GM12878 (cell line): ENCODE results near the gene SSRP1. TPM values are rescaled to one million over a fixed set of nuclear protein-coding genes. Genes with fewer than 3 reads are reported as not detected.
A peak's percentile ranks its signal among the peaks of the same experiment; 100 is the strongest.

Experiments used
- ATAC-seq: fragments of 200-7000 bp; cut with Tn5 transposase; 3 replicates; pipeline ENCODE4 v1.9.1; 2020; ENCODE audit warnings: mild to moderate bottlenecking, moderate library complexity
- BruUV-seq: library from RNA; stranded (reverse); fragments of 400-500 nt; replicated peaks from 2 replicates; lab custom pipeline; 2021; lab: Mats Ljungman, UMichigan
- CTCF ChIA-PET: fragments of 300-600 bp; sonication (Branson Sonifier 250); formaldehyde crosslinking; extraction: SDS; loops from one replicate; lab custom pipeline; 2021; ENCODE audit warnings: inconsistent platforms; lab: Yijun Ruan, JAX
- POLR2A ChIA-PET: fragments of 350-600 bp; formaldehyde crosslinking; extraction: SDS; loops from one replicate; lab custom pipeline; 2021; ENCODE audit warnings: inconsistent platforms; lab: Charles Lee
- RAD21 ChIA-PET: fragments of 300-600 bp; sonication (Branson Sonifier 250); formaldehyde crosslinking; loops from one replicate; lab custom pipeline; 2023; ENCODE audit warnings: antibody characterized with exemption; ENCODE audit not compliant: unreplicated experiment; lab: Charles Lee
- SMC1A ChIA-PET: fragments of 300-600 bp; sonication (Branson Sonifier 250); formaldehyde crosslinking; loops from one replicate; lab custom pipeline; 2023; ENCODE audit not compliant: unreplicated experiment, uncharacterized antibody; lab: Charles Lee
- DNase-seq: peaks from one replicate; pipeline ENCODE4 v3.0.0-alpha.2; 2011; ENCODE audit warnings: low read depth, low spot score
- FAIRE-seq: peaks from 3 replicates; lab custom pipeline; 2011; peaks lifted over from hg19 to GRCh38; lab: Jason Lieb, UNC
- H2AFZ ChIP-seq: 2 replicates; pipeline ENCODE4 v1.6.0; 2011; ENCODE audit warnings: low read depth, low read length, control low read depth; ENCODE audit not compliant: control insufficient read depth
- H3K27ac ChIP-seq: 2 replicates; pipeline ENCODE4 v1.5.1; 2011; ENCODE audit warnings: control low read depth; ENCODE audit not compliant: control insufficient read depth, insufficient read depth
- H3K27me3 ChIP-seq, 2 experiments: replicated peaks in 1 of 2; 2 replicates each; pipeline versions ENCODE4 v1.6.0 to v1.6.1; 2011; ENCODE audit warnings: low read length in 1 of 2; ENCODE audit not compliant: control insufficient read depth in 2 of 2, insufficient read depth in 2 of 2
- H3K36me3 ChIP-seq, 2 experiments: 2 replicates each; pipeline ENCODE4 v1.5.1; 2011; ENCODE audit warnings: low read length in 1 of 2; ENCODE audit not compliant: control insufficient read depth in 2 of 2, insufficient read depth in 2 of 2
- H3K4me1 ChIP-seq: 2 replicates; pipeline ENCODE4 v1.6.1; 2011; ENCODE audit warnings: mild to moderate bottlenecking, low read length, moderate library complexity, mixed read lengths; ENCODE audit not compliant: control insufficient read depth, insufficient read depth
- H3K4me2 ChIP-seq: 2 replicates; pipeline ENCODE4 v1.6.0; 2011; ENCODE audit warnings: control low read depth; ENCODE audit not compliant: control insufficient read depth, insufficient read depth
- H3K4me3 ChIP-seq: fragments of 200-600 bp; sonication (generic); 2 replicates; pipeline ENCODE4 v1.5.1; 2016
- H3K79me2 ChIP-seq: 2 replicates; pipeline ENCODE4 v1.6.0; 2011; ENCODE audit warnings: low read length; ENCODE audit not compliant: control insufficient read depth, insufficient read depth
- H3K9ac ChIP-seq: 2 replicates; pipeline ENCODE4 v1.8.0; 2011; ENCODE audit warnings: low read length, control low read depth, mixed read lengths; ENCODE audit not compliant: control insufficient read depth, insufficient read depth
- H3K9me3 ChIP-seq: replicated peaks from 3 replicates; pipeline ENCODE4 v1.5.1; 2011; ENCODE audit warnings: mild to moderate bottlenecking, low read length; ENCODE audit not compliant: control insufficient read depth, insufficient read depth
- H4K20me1 ChIP-seq: 2 replicates; pipeline ENCODE4 v1.6.0; 2011; ENCODE audit not compliant: control insufficient read depth, insufficient read depth
- CEBPB ChIP-seq, 2 experiments: fragments of 150-350 bp in 1 of 2; IDR thresholded peaks; 2 replicates each; pipeline ENCODE4 v1.6.1; 2012 to 2014; ENCODE audit warnings: low read depth in 2 of 2, low read length in 2 of 2, borderline replicate concordance in 1 of 2, inconsistent platforms in 1 of 2
- HCFC1 ChIP-seq: fragments of 150-350 bp; IDR thresholded peaks from 2 replicates; pipeline ENCODE4 v1.6.1; 2014; ENCODE audit warnings: low read length
- IKZF1 ChIP-seq: fragments of 450-650 bp; conservative IDR thresholded peaks from 2 replicates; pipeline ENCODE4 v1.6.1; 2017; ENCODE audit warnings: antibody characterized with exemption, mild to moderate bottlenecking
- KLF5 ChIP-seq: fragments of 450-650 bp; IDR thresholded peaks from 2 replicates; pipeline ENCODE4 v1.6.1; 2014; ENCODE audit warnings: mild to moderate bottlenecking; ENCODE audit not compliant: partially characterized antibody
- MYB ChIP-seq: fragments of 150-350 bp; IDR thresholded peaks from 2 replicates; pipeline ENCODE4 v1.6.1; 2014; ENCODE audit warnings: mild to moderate bottlenecking, low read depth, low read length, borderline replicate concordance
- POLR2A ChIP-seq: IDR thresholded peaks from 2 replicates; pipeline ENCODE4 v1.6.1; 2011; ENCODE audit warnings: low read depth, mild to moderate bottlenecking, low read length
- RAD21 ChIP-seq: IDR thresholded peaks from 2 replicates; pipeline ENCODE4 v1.6.1; 2011; ENCODE audit warnings: mild to moderate bottlenecking, low read depth, low read length, moderate library complexity; ENCODE audit not compliant: insufficient read depth
- SIN3A ChIP-seq: IDR thresholded peaks from 2 replicates; pipeline ENCODE4 v1.6.1; 2012; ENCODE audit warnings: low read depth, low read length, improper control_type of control experiment
- SMARCA5 ChIP-seq: fragments of 450-650 bp; IDR thresholded peaks from 2 replicates; pipeline ENCODE4 v1.6.1; 2017; ENCODE audit warnings: mild to moderate bottlenecking
- SPI1 ChIP-seq: IDR thresholded peaks from 2 replicates; pipeline ENCODE4 v1.6.1; 2011; ENCODE audit warnings: low read depth, mild to moderate bottlenecking, low read length, moderate library complexity, borderline replicate concordance; ENCODE audit not compliant: insufficient read depth
- SREBF1 ChIP-seq: IDR thresholded peaks from 2 replicates; pipeline ENCODE4 v1.6.1; 2012; ENCODE audit warnings: mild to moderate bottlenecking, low read length
- ZNF384 ChIP-seq: IDR thresholded peaks from 2 replicates; pipeline ENCODE4 v1.6.1; 2012; ENCODE audit warnings: low read depth, mild to moderate bottlenecking, low read length, improper control_type of control experiment, borderline replicate concordance
- WGBS: methylation state at CpG from one replicate; pipeline ENCODE4 v1.1.6; 2016; ENCODE audit warnings: low lambda C conversion rate; ENCODE audit not compliant: insufficient replicate concordance, insufficient coverage; ENCODE audit errors: missing lambda C conversion rate; 5-methylcytosine and 5-hydroxymethylcytosine counted together
- in situ Hi-C: fragments of 300-500 bp; cut with MboI; formaldehyde crosslinking; loops from 9 replicates; pipeline ENCODE4 v1.14.3; 2018; ENCODE audit warnings: mixed read lengths
- intact Hi-C: fragments of 100-400 bp; cut with micrococcal nuclease; formaldehyde crosslinking; loops from one replicate; pipeline ENCODE4 v1.14.2; 2022; ENCODE audit not compliant: unreplicated experiment
- polyA plus RNA-seq, 11 experiments: library from polyadenylated mRNA; depleted of rRNA in 4 of 11; unstranded in 6 of 11; stranded (reverse) in 5 of 11; fragments of >200 nt; fragmentation: Nextera tagmentation in 4 of 11; fragmentation: Illumina TruSeq in 1 of 11; extraction: Ambion mirVana in 4 of 11; extraction: Trizol in 1 of 11; gene quantifications; 1 replicate in 1 of 11; 2 replicates in 10 of 11; pipeline versions ENCODE4 v1.2.1 to v1.2.3, GENCODE V29; 2011 to 2016; ENCODE audit warnings: inconsistent platforms in 2 of 11, missing spikeins in 2 of 11, low read depth in 1 of 11
- total RNA-seq, 4 experiments: library from RNA; depleted of rRNA in 3 of 4; stranded (reverse); fragments of >200 nt in 3 of 4; fragmentation: Illumina TruSeq in 1 of 4; extraction: Trizol in 1 of 4; gene quantifications; 2 replicates each; pipeline versions ENCODE4 v1.2.1 to v1.2.3, GENCODE V29; 2013 to 2021
- TF ChIP-seq, protein P1 (sequence below), 3 experiments: IDR thresholded peaks in 2 of 3; conservative IDR thresholded peaks in 1 of 3; 2 replicates each; pipeline ENCODE4 v1.5.1; 2011; ENCODE audit warnings: low read depth in 3 of 3, low read length in 3 of 3, mild to moderate bottlenecking in 3 of 3, control low read depth in 2 of 3, moderate library complexity in 2 of 3, inconsistent platforms in 1 of 3, mixed read lengths in 1 of 3; ENCODE audit not compliant: control insufficient read depth in 2 of 3, insufficient read depth in 1 of 3; ENCODE audit errors: extremely low read depth in 1 of 3
- TF ChIP-seq, protein P2 (sequence below): fragments of 150-350 bp; IDR thresholded peaks from 2 replicates; pipeline ENCODE4 v1.6.1; 2014; ENCODE audit warnings: mild to moderate bottlenecking, low read depth, low read length

Gene SSRP1
- total and polyA plus RNA-seq, 10 of the 15 experiments (the other 5 are each of a cell fraction or from before 2014, with no cell fraction given), result 73.6 to 279 (median 138) TPM

DNA sequence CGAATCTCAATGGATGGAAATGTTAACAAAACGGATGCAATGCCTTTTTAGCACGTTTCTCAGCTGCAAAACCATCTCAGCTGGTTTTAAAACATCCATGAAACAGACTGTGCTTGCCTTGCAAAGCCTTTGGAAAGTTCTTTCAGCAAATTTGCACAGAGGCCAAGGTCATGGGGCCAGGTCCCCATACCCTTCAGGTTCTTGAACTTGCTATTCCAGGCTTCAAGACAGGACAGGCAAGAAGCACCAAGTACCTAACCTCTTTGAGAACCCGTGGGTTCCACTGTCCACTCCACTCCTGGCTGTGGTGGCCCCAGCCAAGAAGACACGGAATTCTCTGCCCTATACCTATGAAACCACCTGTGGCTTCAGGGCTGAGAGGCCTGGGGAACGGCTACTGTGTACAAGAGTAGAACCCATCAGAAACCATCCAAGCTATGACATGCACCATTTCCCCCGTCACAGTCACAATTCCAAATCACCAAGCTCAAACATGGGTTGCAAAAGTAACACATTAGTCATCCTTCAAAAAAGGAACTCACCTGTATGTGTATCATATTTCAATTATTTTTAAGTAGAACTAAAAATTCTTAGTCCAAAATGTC, 27.9 kb downstream of the SSRP1 start (continued):
- TF ChIP-seq, protein P1, sequence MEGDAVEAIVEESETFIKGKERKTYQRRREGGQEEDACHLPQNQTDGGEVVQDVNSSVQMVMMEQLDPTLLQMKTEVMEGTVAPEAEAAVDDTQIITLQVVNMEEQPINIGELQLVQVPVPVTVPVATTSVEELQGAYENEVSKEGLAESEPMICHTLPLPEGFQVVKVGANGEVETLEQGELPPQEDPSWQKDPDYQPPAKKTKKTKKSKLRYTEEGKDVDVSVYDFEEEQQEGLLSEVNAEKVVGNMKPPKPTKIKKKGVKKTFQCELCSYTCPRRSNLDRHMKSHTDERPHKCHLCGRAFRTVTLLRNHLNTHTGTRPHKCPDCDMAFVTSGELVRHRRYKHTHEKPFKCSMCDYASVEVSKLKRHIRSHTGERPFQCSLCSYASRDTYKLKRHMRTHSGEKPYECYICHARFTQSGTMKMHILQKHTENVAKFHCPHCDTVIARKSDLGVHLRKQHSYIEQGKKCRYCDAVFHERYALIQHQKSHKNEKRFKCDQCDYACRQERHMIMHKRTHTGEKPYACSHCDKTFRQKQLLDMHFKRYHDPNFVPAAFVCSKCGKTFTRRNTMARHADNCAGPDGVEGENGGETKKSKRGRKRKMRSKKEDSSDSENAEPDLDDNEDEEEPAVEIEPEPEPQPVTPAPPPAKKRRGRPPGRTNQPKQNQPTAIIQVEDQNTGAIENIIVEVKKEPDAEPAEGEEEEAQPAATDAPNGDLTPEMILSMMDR (IDR thresholded peaks at IDR 0.05 in 2 of 3, conservative IDR thresholded peaks at IDR 0.05 in 1 of 3; ENCODE audit: control insufficient read depth in 2 of 3, extremely low read depth in 1 of 3, insufficient read depth in 1 of 3, low read depth in 3 of 3, low read length in 3 of 3), result no peak
- TF ChIP-seq, protein P2, sequence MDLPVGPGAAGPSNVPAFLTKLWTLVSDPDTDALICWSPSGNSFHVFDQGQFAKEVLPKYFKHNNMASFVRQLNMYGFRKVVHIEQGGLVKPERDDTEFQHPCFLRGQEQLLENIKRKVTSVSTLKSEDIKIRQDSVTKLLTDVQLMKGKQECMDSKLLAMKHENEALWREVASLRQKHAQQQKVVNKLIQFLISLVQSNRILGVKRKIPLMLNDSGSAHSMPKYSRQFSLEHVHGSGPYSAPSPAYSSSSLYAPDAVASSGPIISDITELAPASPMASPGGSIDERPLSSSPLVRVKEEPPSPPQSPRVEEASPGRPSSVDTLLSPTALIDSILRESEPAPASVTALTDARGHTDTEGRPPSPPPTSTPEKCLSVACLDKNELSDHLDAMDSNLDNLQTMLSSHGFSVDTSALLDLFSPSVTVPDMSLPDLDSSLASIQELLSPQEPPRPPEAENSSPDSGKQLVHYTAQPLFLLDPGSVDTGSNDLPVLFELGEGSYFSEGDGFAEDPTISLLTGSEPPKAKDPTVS, result no peak
- TF ChIP-seq HCFC1, result no peak

DNA sequence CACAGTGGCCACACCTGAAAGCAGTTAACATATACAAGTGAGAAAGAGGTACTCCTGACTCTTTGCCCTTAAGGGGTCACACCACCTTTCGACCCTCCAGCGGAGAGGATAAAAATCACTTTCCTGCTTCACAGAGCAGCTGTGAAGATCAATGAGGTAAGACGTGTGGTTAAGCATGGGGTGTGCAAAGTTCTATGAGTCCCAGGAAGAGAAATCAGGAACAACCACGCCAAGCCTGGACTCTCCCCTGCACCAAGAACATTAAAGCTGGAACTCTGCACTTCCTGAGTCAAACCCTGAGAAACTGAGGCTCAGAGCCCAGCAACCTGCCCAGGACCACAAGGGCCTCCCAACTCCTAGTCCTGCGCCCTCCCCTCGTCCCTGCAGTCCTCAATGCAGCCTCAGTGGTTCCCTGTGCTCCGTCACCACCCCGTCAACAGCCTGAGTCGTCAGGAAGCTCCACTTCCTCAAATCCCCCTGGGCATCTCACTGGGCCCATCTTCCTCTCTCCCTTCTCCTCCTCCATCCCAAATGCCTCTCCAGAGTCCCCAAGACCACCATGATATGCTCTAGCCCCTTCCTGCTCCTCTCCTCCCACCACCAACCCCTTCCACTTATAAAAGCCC, 28.6 kb downstream of the SSRP1 start:
- Histone ChIP-seq H3K27me3 (no peaks in the 10 kb centered on the region), H3K79me2 (no peaks in the 10 kb centered on the region), H3K27ac (no peak overlapping the region), H3K36me3 (no peaks in the 10 kb centered on the region), H3K4me2 (no peak overlapping the region), H3K9ac (no peak overlapping the region), H3K4me1 (peaks cover 5% of the 10 kb centered on the region), H2AFZ (no peak overlapping the region), H4K20me1 (no peaks in the 10 kb centered on the region), H3K4me3 (no peak overlapping the region), H3K9me3 (no peaks in the 10 kb centered on the region)
- DNase-seq, result no peak
- FAIRE-seq, result no peak
- intact Hi-C loops, result no loop called here
- ChIA-PET CTCF (interaction anchor here (1.8 kb wide), 1 partner anchor 30 kb away, joined by 5 read pairs; no protein-coding TSS in a partner anchor), POLR2A (no interaction called here), SMC1A (interaction anchor here (0.9 kb wide), 1 partner anchor 18 kb away, joined by 5 read pairs; no protein-coding TSS in a partner anchor), RAD21 (no interaction called here)
- 33% methylated on average over 9 of the region's 9 CpGs for WGBS
- no peak for ATAC-seq
- BruUV-seq, result no TSS peak
- no peak for TF ChIP-seq SREBF1
- TF ChIP-seq SIN3A, result no peak
- TF ChIP-seq IKZF1, result 0 out of 2 replicates have a peak, but pooled peaks have one; percentile 13
- TF ChIP-seq KLF5, result no peak
- TF ChIP-seq CEBPB (IDR thresholded peaks at IDR 0.05; ENCODE audit: borderline replicate concordance in 1 of 2, low read depth in 2 of 2, low read length in 2 of 2), result no peak
- TF ChIP-seq SPI1, result peak; percentile 75; the same call in 1 of the 2 replicates
- TF ChIP-seq MYB, result no peak
- TF ChIP-seq, protein P1 (IDR thresholded peaks at IDR 0.05 in 2 of 3, conservative IDR thresholded peaks at IDR 0.05 in 1 of 3; ENCODE audit: control insufficient read depth in 2 of 3, extremely low read depth in 1 of 3, insufficient read depth in 1 of 3, low read depth in 3 of 3, low read length in 3 of 3), result no peak
- TF ChIP-seq RAD21, result no peak
- TF ChIP-seq SMARCA5, result no peak
- no peak for TF ChIP-seq ZNF384
- 0 out of 2 replicates have a peak, but pooled peaks have one; percentile 24 for TF ChIP-seq POLR2A
- in situ Hi-C loops, result no loop called here
